HepG2 (cell line): ENCODE results near the gene AAR2. TPM values are rescaled to one million over a fixed set of nuclear protein-coding genes. Genes with fewer than 3 reads are reported as not detected.

ENCODE experiments used
- AKAP8 ChIP-seq: sonication (generic); formaldehyde crosslinking; IDR thresholded peaks from 2 replicates; pipeline ENCODE4 v1.5.1; 2020; ENCODE audit warnings: mild to moderate bottlenecking, missing genetic modification reagents
- DPF2 ChIP-seq: sonication (generic); formaldehyde crosslinking; IDR thresholded peaks from 2 replicates; pipeline ENCODE4 v1.4.0; 2020; ENCODE audit warnings: mild to moderate bottlenecking, low read depth, missing genetic modification reagents, borderline replicate concordance
- FLYWCH1 ChIP-seq: sonication (generic); formaldehyde crosslinking; IDR thresholded peaks from 2 replicates; pipeline ENCODE4 v1.8.1; 2023; ENCODE audit warnings: mild to moderate bottlenecking, missing genetic modification reagents
- HNRNPUL1 ChIP-seq: fragments of 200-400 bp; formaldehyde crosslinking; IDR thresholded peaks from 2 replicates; pipeline ENCODE4 v1.6.1; 2017; ENCODE audit warnings: low read depth, mild to moderate bottlenecking, low read length, moderate library complexity
- MLXIP ChIP-seq: sonication (generic); formaldehyde crosslinking; IDR thresholded peaks from 2 replicates; pipeline ENCODE4 v1.9.0; 2021; ENCODE audit warnings: missing genetic modification reagents, borderline replicate concordance
- NFKB2 ChIP-seq: sonication (generic); formaldehyde crosslinking; IDR thresholded peaks from 2 replicates; pipeline ENCODE4 v1.4.0; 2020; ENCODE audit warnings: missing genetic modification reagents, borderline replicate concordance
- RBAK ChIP-seq: sonication (generic); formaldehyde crosslinking; IDR thresholded peaks from 2 replicates; pipeline ENCODE4 v1.5.1; 2020; ENCODE audit warnings: mild to moderate bottlenecking, missing genetic modification reagents
- RFXANK ChIP-seq: IDR thresholded peaks from 2 replicates; pipeline ENCODE4 v1.6.1; 2016
- SKIL ChIP-seq: sonication (generic); formaldehyde crosslinking; IDR thresholded peaks from 2 replicates; pipeline ENCODE4 v1.8.0; 2022; ENCODE audit warnings: missing genetic modification reagents, mild to moderate bottlenecking, moderate library complexity, borderline replicate concordance
- TOE1 ChIP-seq: sonication (generic); formaldehyde crosslinking; IDR thresholded peaks from 2 replicates; pipeline ENCODE4 v1.4.0; 2020; ENCODE audit warnings: mild to moderate bottlenecking, missing genetic modification reagents
- U2AF2 ChIP-seq: fragments of 200-400 bp; formaldehyde crosslinking; IDR thresholded peaks from 2 replicates; pipeline ENCODE4 v1.6.1; 2017; ENCODE audit warnings: low read depth, mild to moderate bottlenecking, low read length
- ZBTB42 ChIP-seq: sonication (generic); formaldehyde crosslinking; IDR thresholded peaks from 2 replicates; pipeline ENCODE4 v1.5.0; 2020; ENCODE audit warnings: mild to moderate bottlenecking, missing genetic modification reagents
- ZBTB7B ChIP-seq: sonication (generic); formaldehyde crosslinking; IDR thresholded peaks from 2 replicates; pipeline ENCODE4 v1.4.0; 2020; ENCODE audit warnings: missing genetic modification reagents
- ZFX ChIP-seq: sonication (generic); formaldehyde crosslinking; IDR thresholded peaks from 2 replicates; pipeline ENCODE4 v1.4.0; 2020; ENCODE audit warnings: mild to moderate bottlenecking, low read depth, missing genetic modification reagents, moderate library complexity
- ZMAT3 ChIP-seq: sonication (generic); formaldehyde crosslinking; conservative IDR thresholded peaks from 2 replicates; pipeline ENCODE4 v1.7.0; 2021; ENCODE audit warnings: missing genetic modification reagents
- ZMAT5 ChIP-seq: sonication (generic); formaldehyde crosslinking; IDR thresholded peaks from 2 replicates; pipeline ENCODE4 v1.5.0; 2020; ENCODE audit warnings: mild to moderate bottlenecking, low read depth, missing genetic modification reagents, borderline replicate concordance
- ZNF180 ChIP-seq: sonication (generic); formaldehyde crosslinking; IDR thresholded peaks from 2 replicates; pipeline ENCODE4 v1.4.0; 2020; ENCODE audit warnings: low read depth, missing genetic modification reagents, borderline replicate concordance
- ZNF205 ChIP-seq: IDR thresholded peaks from 2 replicates; pipeline ENCODE4 v1.6.1; 2018; ENCODE audit warnings: missing biosample characterization, missing genetic modification reagents
- ZNF296 ChIP-seq: sonication (generic); formaldehyde crosslinking; conservative IDR thresholded peaks from 2 replicates; pipeline ENCODE4 v1.5.0; 2020; ENCODE audit warnings: mild to moderate bottlenecking, missing genetic modification reagents
- ZNF44 ChIP-seq: sonication (generic); formaldehyde crosslinking; IDR thresholded peaks from 2 replicates; pipeline ENCODE4 v1.5.1; 2020; ENCODE audit warnings: mild to moderate bottlenecking, missing genetic modification reagents
- ZSCAN5A ChIP-seq: sonication (generic); formaldehyde crosslinking; IDR thresholded peaks from 2 replicates; pipeline ENCODE4 v1.8.0; 2022; ENCODE audit warnings: mild to moderate bottlenecking, missing genetic modification reagents, borderline replicate concordance
- polyA plus RNA-seq, 8 experiments: library from polyadenylated mRNA; depleted of rRNA in 3 of 8; stranded (reverse) in 7 of 8; unstranded in 1 of 8; fragments of >200 nt; fragmentation: Illumina TruSeq in 4 of 8; extraction: Trizol in 4 of 8; gene quantifications; 2 replicates each; pipeline versions ENCODE4 v1.2.1 to v1.2.3, GENCODE V29; 2011 to 2016; ENCODE audit warnings: low read depth in 4 of 8, missing spikeins in 1 of 8, mixed read lengths in 1 of 8; ENCODE audit not compliant: insufficient read depth in 1 of 8
- total RNA-seq, 5 experiments: library from RNA; depleted of rRNA; stranded (reverse); fragments of >200 nt; fragmentation: Illumina TruSeq; extraction: Trizol; gene quantifications; 2 replicates each; pipeline ENCODE4 v1.2.3, GENCODE V29; 2016; ENCODE audit warnings: low read depth in 1 of 5
- TF ChIP-seq, protein P1 (sequence below): sonication (generic); formaldehyde crosslinking; IDR thresholded peaks from 2 replicates; pipeline ENCODE4 v1.4.0; 2020; ENCODE audit warnings: missing genetic modification reagents

The AAR2 gene
- total and polyA plus RNA-seq, 2 of the 13 experiments (the other 11 are each of a cell fraction or from before 2014, with no cell fraction given), result 45.2 to 46.2 TPM

- TF ChIP-seq RBAK (CRISPR knock-in tag) (no peak), ZNF180 (no peak), U2AF2 (no peak), NFKB2 (CRISPR knock-in tag) (no peak; the same call in 1 of the 2 replicates), FLYWCH1 (CRISPR knock-in tag) (no peak), DPF2 (CRISPR knock-in tag) (no peak), SKIL (CRISPR knock-in tag) (no peak), ZNF44 (no peak; the same call in 1 of the 2 replicates), ZNF205 (CRISPR knock-in tag) (peak; percentile 18; the same call in 1 of the 2 replicates), ZSCAN5A (CRISPR knock-in tag) (no peak), RFXANK (CRISPR knock-in tag) (no peak), ZBTB7B (CRISPR knock-in tag) (no peak), ZMAT5 (no peak), ZMAT3 (CRISPR knock-in tag) (no peak), ZFX (CRISPR knock-in tag) (no peak), AKAP8 (CRISPR knock-in tag) (no peak), TOE1 (CRISPR knock-in tag) (no peak), MLXIP (CRISPR knock-in tag) (no peak), HNRNPUL1 (no peak), ZBTB42 (CRISPR knock-in tag) (no peak), ZNF296 (no peak)
- TF ChIP-seq, protein P1, sequence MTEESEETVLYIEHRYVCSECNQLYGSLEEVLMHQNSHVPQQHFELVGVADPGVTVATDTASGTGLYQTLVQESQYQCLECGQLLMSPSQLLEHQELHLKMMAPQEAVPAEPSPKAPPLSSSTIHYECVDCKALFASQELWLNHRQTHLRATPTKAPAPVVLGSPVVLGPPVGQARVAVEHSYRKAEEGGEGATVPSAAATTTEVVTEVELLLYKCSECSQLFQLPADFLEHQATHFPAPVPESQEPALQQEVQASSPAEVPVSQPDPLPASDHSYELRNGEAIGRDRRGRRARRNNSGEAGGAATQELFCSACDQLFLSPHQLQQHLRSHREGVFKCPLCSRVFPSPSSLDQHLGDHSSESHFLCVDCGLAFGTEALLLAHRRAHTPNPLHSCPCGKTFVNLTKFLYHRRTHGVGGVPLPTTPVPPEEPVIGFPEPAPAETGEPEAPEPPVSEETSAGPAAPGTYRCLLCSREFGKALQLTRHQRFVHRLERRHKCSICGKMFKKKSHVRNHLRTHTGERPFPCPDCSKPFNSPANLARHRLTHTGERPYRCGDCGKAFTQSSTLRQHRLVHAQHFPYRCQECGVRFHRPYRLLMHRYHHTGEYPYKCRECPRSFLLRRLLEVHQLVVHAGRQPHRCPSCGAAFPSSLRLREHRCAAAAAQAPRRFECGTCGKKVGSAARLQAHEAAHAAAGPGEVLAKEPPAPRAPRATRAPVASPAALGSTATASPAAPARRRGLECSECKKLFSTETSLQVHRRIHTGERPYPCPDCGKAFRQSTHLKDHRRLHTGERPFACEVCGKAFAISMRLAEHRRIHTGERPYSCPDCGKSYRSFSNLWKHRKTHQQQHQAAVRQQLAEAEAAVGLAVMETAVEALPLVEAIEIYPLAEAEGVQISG (CRISPR knock-in tag), result no peak
These were observed 33.4 kb upstream of the AAR2 start (continued) for GRCh38 chr20:36202891-36203338.
